HepG2 (cell line): ENCODE measurements around the gene GALR2. TPM values are rescaled to one million over a fixed set of nuclear protein-coding genes. Genes with fewer than 3 reads are reported as not detected.

Experiments used
- ATAC-seq: fragments of 200-7000 bp; cut with Tn5 transposase; 3 replicates; pipeline ENCODE4 v1.9.1; 2020; ENCODE audit warnings: mild to moderate bottlenecking, moderate library complexity
- BruUV-seq: library from RNA; stranded (reverse); fragments of 400-500 nt; replicated peaks from 2 replicates; lab custom pipeline; 2021; lab: Mats Ljungman, UMichigan
- CTCF ChIA-PET: fragments of 300-600 bp; formaldehyde crosslinking; extraction: SDS; loops from one replicate; lab custom pipeline; 2021; ENCODE audit warnings: low total read pairs, inconsistent platforms, low intra/inter-chr PET ratio; lab: Yijun Ruan, JAX
- POLR2A ChIA-PET: fragments of 350-600 bp; sonication (Branson Sonifier 250); formaldehyde crosslinking; loops from one replicate; lab custom pipeline; 2020; ENCODE audit warnings: antibody characterized with exemption, inconsistent platforms; lab: Yijun Ruan, JAX
- DNase-seq: peaks from one replicate; pipeline ENCODE4 v3.0.0-alpha.2; 2015; ENCODE audit warnings: low spot score
- FAIRE-seq: peaks from 3 replicates; lab custom pipeline; 2011; peaks lifted over from hg19 to GRCh38; lab: Jason Lieb, UNC
- H2AFZ ChIP-seq: one replicate; pipeline ENCODE4 v1.6.1; 2011; ENCODE audit warnings: low read length, inconsistent platforms
- H3K27ac ChIP-seq: fragments of 300-600 bp; 3 replicates; pipeline ENCODE4 v1.8.0; 2011; ENCODE audit warnings: mixed run types, mild to moderate bottlenecking, mixed read lengths, low read length, inconsistent platforms; ENCODE audit not compliant: insufficient read depth; ENCODE audit errors: extremely low read length
- H3K27me3 ChIP-seq, 2 experiments: fragments of 200-600 bp in 1 of 2; 2 replicates in 1 of 2; 3 replicates in 1 of 2; pipeline versions ENCODE4 v1.6.0 to v1.8.0; 2011; ENCODE audit warnings: low read length in 2 of 2, mild to moderate bottlenecking in 2 of 2, moderate library complexity in 2 of 2, inconsistent platforms in 1 of 2; ENCODE audit not compliant: insufficient read depth in 2 of 2, control insufficient read depth in 1 of 2
- H3K36me3 ChIP-seq, 2 experiments: fragments of 200-600 bp in 1 of 2; replicated peaks in 1 of 2; 2 replicates in 1 of 2; 3 replicates in 1 of 2; pipeline versions ENCODE4 v1.5.1 to v1.8.0; 2011; ENCODE audit warnings: low read length in 2 of 2, inconsistent platforms in 1 of 2; ENCODE audit not compliant: insufficient read depth in 2 of 2, control insufficient read depth in 1 of 2
- H3K4me1 ChIP-seq: 2 replicates; pipeline ENCODE4 v1.5.1; 2012; ENCODE audit warnings: low read length, inconsistent platforms; ENCODE audit not compliant: insufficient read depth
- H3K4me2 ChIP-seq: 2 replicates; pipeline ENCODE4 v1.6.0; 2011; ENCODE audit warnings: low read depth, low read length, inconsistent platforms
- H3K4me3 ChIP-seq, 3 experiments: fragments of 200-600 bp in 1 of 3; sonication (generic), shearing (Covaris generic) in 1 of 3; replicated peaks in 1 of 3; 2 replicates each; pipeline ENCODE4 v1.5.1; 2011 to 2016; ENCODE audit warnings: low read length in 3 of 3, inconsistent platforms in 2 of 3, low read depth in 2 of 3, mild to moderate bottlenecking in 2 of 3, control low read depth in 1 of 3, mixed read lengths in 1 of 3; ENCODE audit not compliant: insufficient read depth in 1 of 3
- H3K79me2 ChIP-seq: one replicate; pipeline ENCODE4 v1.6.1; 2011; ENCODE audit warnings: low read length, inconsistent platforms; ENCODE audit not compliant: insufficient read depth
- H3K9ac ChIP-seq: 2 replicates; pipeline ENCODE4 v1.6.0; 2011; ENCODE audit warnings: mild to moderate bottlenecking, low read depth, low read length, inconsistent platforms; ENCODE audit not compliant: insufficient read depth
- H3K9me3 ChIP-seq: 2 replicates; pipeline ENCODE4 v1.5.1; 2012; ENCODE audit warnings: mild to moderate bottlenecking, low read length
- H4K20me1 ChIP-seq: 2 replicates; pipeline ENCODE4 v1.6.0; 2011; ENCODE audit warnings: inconsistent platforms, mild to moderate bottlenecking, low read length, moderate library complexity; ENCODE audit not compliant: insufficient read depth
- HNF4A ChIP-seq: sonication (generic); formaldehyde crosslinking; IDR thresholded peaks from 2 replicates; pipeline ENCODE4 v1.4.0; 2020; ENCODE audit warnings: missing genetic modification reagents
- JUN ChIP-seq: sonication (generic); formaldehyde crosslinking; IDR thresholded peaks from 2 replicates; pipeline ENCODE4 v1.4.0; 2020; ENCODE audit warnings: mild to moderate bottlenecking, missing genetic modification reagents
- MTF1 ChIP-seq: sonication (generic); formaldehyde crosslinking; IDR thresholded peaks from 2 replicates; pipeline ENCODE4 v1.5.0; 2020; ENCODE audit warnings: missing genetic modification reagents
- UBTF ChIP-seq: sonication (generic); formaldehyde crosslinking; IDR thresholded peaks from 2 replicates; pipeline ENCODE4 v1.4.0; 2020; ENCODE audit warnings: mild to moderate bottlenecking, missing genetic modification reagents
- ZBED4 ChIP-seq: sonication (generic); formaldehyde crosslinking; IDR thresholded peaks from 2 replicates; pipeline ENCODE4 v1.4.0; 2020; ENCODE audit warnings: missing genetic modification reagents, borderline replicate concordance
- ZBTB38 ChIP-seq: sonication (generic); formaldehyde crosslinking; IDR thresholded peaks from 2 replicates; pipeline ENCODE4 v1.5.1; 2020; ENCODE audit warnings: mild to moderate bottlenecking, missing genetic modification reagents
- ZNF383 ChIP-seq: sonication (generic); formaldehyde crosslinking; IDR thresholded peaks from 2 replicates; pipeline ENCODE4 v1.4.0; 2020; ENCODE audit warnings: missing genetic modification reagents, mild to moderate bottlenecking, borderline replicate concordance
- ZNF446 ChIP-seq: sonication (generic); formaldehyde crosslinking; IDR thresholded peaks from 2 replicates; pipeline ENCODE4 v1.5.0; 2020; ENCODE audit warnings: mild to moderate bottlenecking, missing genetic modification reagents
- ZNF549 ChIP-seq: sonication (generic); formaldehyde crosslinking; IDR thresholded peaks from 2 replicates; pipeline ENCODE4 v1.5.0; 2020; ENCODE audit warnings: missing genetic modification reagents
- ZNF563 ChIP-seq: sonication (generic); formaldehyde crosslinking; IDR thresholded peaks from 2 replicates; pipeline ENCODE4 v1.8.0; 2022; ENCODE audit warnings: mild to moderate bottlenecking, moderate library complexity, missing genetic modification reagents
- ZNF567 ChIP-seq: sonication (generic); formaldehyde crosslinking; IDR thresholded peaks from 2 replicates; pipeline ENCODE4 v1.8.1; 2023; ENCODE audit warnings: mild to moderate bottlenecking, missing genetic modification reagents, borderline replicate concordance
- WGBS: methylation state at CpG from one replicate; pipeline ENCODE4 v1.1.6; 2017; ENCODE audit warnings: low lambda C conversion rate; 5-methylcytosine and 5-hydroxymethylcytosine counted together
- in situ Hi-C: cut with HindIII; loops from 2 replicates; pipeline ENCODE4 v1.10.0; 2017; ENCODE audit warnings: low pct_unique_long_range_greater_than_20kb; ENCODE audit not compliant: extremely low pct_ligation_motif_present
- intact Hi-C: fragments of 100-400 bp; cut with micrococcal nuclease; formaldehyde crosslinking; loops from one replicate; pipeline ENCODE4 v1.10.0; 2022; ENCODE audit not compliant: unreplicated experiment
- polyA plus RNA-seq, 8 experiments: library from polyadenylated mRNA; depleted of rRNA in 3 of 8; stranded (reverse) in 7 of 8; unstranded in 1 of 8; fragments of >200 nt; fragmentation: Illumina TruSeq in 4 of 8; extraction: Trizol in 4 of 8; gene quantifications; 2 replicates each; pipeline versions ENCODE4 v1.2.1 to v1.2.3, GENCODE V29; 2011 to 2016; ENCODE audit warnings: low read depth in 4 of 8, missing spikeins in 1 of 8, mixed read lengths in 1 of 8; ENCODE audit not compliant: insufficient read depth in 1 of 8
- total RNA-seq, 5 experiments: library from RNA; depleted of rRNA; stranded (reverse); fragments of >200 nt; fragmentation: Illumina TruSeq; extraction: Trizol; gene quantifications; 2 replicates each; pipeline ENCODE4 v1.2.3, GENCODE V29; 2016; ENCODE audit warnings: low read depth in 1 of 5

The GALR2 gene
- total and polyA plus RNA-seq, 2 of the 13 experiments (the other 11 are each of a cell fraction or from before 2014, with no cell fraction given), result 0.48 to 0.58 TPM

- TF ChIP-seq JUN (CRISPR knock-in tag), result no peak
- no peak for TF ChIP-seq ZNF549 (CRISPR knock-in tag)
- TF ChIP-seq ZNF446, result no peak
Observed at GRCh38 chr17:76095943-76096342, 21.4 kb downstream of the GALR2 start (continued).

- no peak for TF ChIP-seq MTF1 (CRISPR knock-in tag)
- TF ChIP-seq ZNF563, result no peak
- no peak for TF ChIP-seq ZNF567 (CRISPR knock-in tag)
- TF ChIP-seq ZBED4 (CRISPR knock-in tag), result no peak
- no peak for TF ChIP-seq HNF4A
- TF ChIP-seq ZNF383 (CRISPR knock-in tag), result no peak
- TF ChIP-seq UBTF (CRISPR knock-in tag), result no peak
- no peak for TF ChIP-seq ZBTB38 (CRISPR knock-in tag)
- Histone ChIP-seq H3K4me1 (peaks cover 16% of the 10 kb centered on the region), H2AFZ (no peak overlapping the region), H3K4me3 (no peak overlapping the region), H3K9me3 (no peaks in the 10 kb centered on the region), H4K20me1 (no peaks in the 10 kb centered on the region), H3K27ac (no peak overlapping the region), H3K79me2 (peaks cover 14% of the 10 kb centered on the region), H3K36me3 (peaks cover 38 to 75% of the 10 kb centered on the region in 2 experiments), H3K27me3 (no peaks in the 10 kb centered on the region; a peak in 1 of 5 replicates), H3K4me2 (no peak overlapping the region), H3K9ac (no peak overlapping the region)
- no peak for FAIRE-seq
- ChIA-PET POLR2A (interaction anchor here (1.8 kb wide), 1 partner anchor 8 kb away, joined by 7 read pairs; no protein-coding TSS in a partner anchor), CTCF (no interaction called here)
- intact Hi-C loops, result no loop called here
- DNase-seq, result no peak
- ATAC-seq, result no peak
- no TSS peak for BruUV-seq
- in situ Hi-C loops, result no loop called here
- 94% methylated on average over 19 of the region's 19 CpGs for WGBS
Observed at GRCh38 chr17:76097716-76098295, 23.2 kb downstream of the GALR2 start.
